ENCODE data around the gene UBL5.

- TF ChIP-seq EZH2phosphoT487 (IDR thresholded peaks at IDR 0.05; ENCODE audit: borderline replicate concordance, low read length) (no peak), CTCF (IDR thresholded peaks at IDR 0.05; ENCODE audit: low read depth, low read length, poor library complexity, severe bottlenecking) (no peak)
Observed at GRCh38 chr19:9811139-9811538, 16.6 kb upstream of the UBL5 start.

Measured in DOHH2 (cell line).